Calu3 (cell line): Measurements from ENCODE around the gene ROGDI. TPM values are rescaled to one million over a fixed set of nuclear protein-coding genes. Genes with fewer than 3 reads are reported as not detected.

Source experiments
- Bru-seq: library from RNA; stranded (reverse); fragments of 400-500 nt; gene quantifications from one replicate; lab custom pipeline; 2021; lab: Mats Ljungman, UMichigan
- BruChase-seq, 2 experiments: library from RNA; stranded (reverse); fragments of 400-500 nt; gene quantifications; one replicate each; lab custom pipeline; 2021; lab: Mats Ljungman, UMichigan
- BruUV-seq: library from RNA; stranded (reverse); fragments of 400-500 nt; replicated peaks from 2 replicates; lab custom pipeline; 2021; lab: Mats Ljungman, UMichigan
- CTCF ChIA-PET: fragments of 300-600 bp; sonication (Branson Sonifier 250); formaldehyde crosslinking; loops from one replicate; lab custom pipeline; 2022; ENCODE audit warnings: antibody characterized with exemption; lab: Charles Lee
- DNase-seq: peaks from one replicate; pipeline ENCODE4 v3.0.0; 2022
- H3K27ac Mint-ChIP-seq: one replicate; pipeline ENCODE4 v1.8.0; 2022; ENCODE audit warnings: mixed read lengths; ENCODE audit not compliant: unreplicated experiment
- H3K27me3 Mint-ChIP-seq: one replicate; pipeline ENCODE4 v1.8.0; 2022; ENCODE audit warnings: mixed read lengths; ENCODE audit not compliant: unreplicated experiment
- H3K36me3 Mint-ChIP-seq: one replicate; pipeline ENCODE4 v1.8.0; 2022; ENCODE audit warnings: mild to moderate bottlenecking, moderate library complexity, mixed read lengths; ENCODE audit not compliant: insufficient read depth, unreplicated experiment
- H3K4me1 Mint-ChIP-seq: one replicate; pipeline ENCODE4 v1.8.0; 2022; ENCODE audit warnings: mild to moderate bottlenecking, low read depth, mixed read lengths; ENCODE audit not compliant: unreplicated experiment
- H3K4me3 Mint-ChIP-seq: one replicate; pipeline ENCODE4 v1.8.0; 2022; ENCODE audit warnings: mild to moderate bottlenecking, low read depth, moderate library complexity, mixed read lengths; ENCODE audit not compliant: unreplicated experiment
- H3K9me3 Mint-ChIP-seq: one replicate; pipeline ENCODE4 v1.8.0; 2022; ENCODE audit warnings: low read depth, mixed read lengths; ENCODE audit not compliant: unreplicated experiment
- CTCF ChIP-seq: fragments of 200-600 bp; IDR thresholded peaks from one replicate; pipeline ENCODE4 v1.8.0; 2022; ENCODE audit warnings: antibody characterized with exemption; ENCODE audit not compliant: unreplicated experiment
- intact Hi-C: fragments of 100-400 bp; cut with micrococcal nuclease; formaldehyde crosslinking; loops from one replicate; pipeline ENCODE4 v1.10.0; 2022; ENCODE audit not compliant: unreplicated experiment
- long read RNA-seq: library from polyadenylated mRNA; stranded (forward); transcript quantifications from one replicate; pipeline ENCODE4 v2.0.0, GENCODE V29; 2022
- total RNA-seq: library from RNA; stranded (reverse); gene quantifications from 2 replicates; pipeline ENCODE4 v1.2.3, GENCODE V29; 2022

Gene ROGDI
- 17.9 and 20.8 TPM in 2 replicates for total RNA-seq
- Bru-seq, nascent RNA = percentile 45 among the genes with signal in this experiment
- BruChase-seq, experiment 1, labeled RNA remaining after a 6-hour chase = percentile 52 among the genes with signal in this experiment
- BruChase-seq, experiment 2, labeled RNA remaining after a 2-hour chase = percentile 49 among the genes with signal in this experiment
- long read RNA-seq, transcript ROGDI-201 (11 exons, 1,735 nt) = major isoform, 34 of 49 reads
- long read RNA-seq, partial matches to known transcripts = 2 of 49 reads
- long read RNA-seq, other reads (novel, unspliced or antisense) = 13 of 49 reads

GRCh38 chr16:4801962-4802658 is at the start of gene ROGDI:
Gene ROGDI (minus strand): TSS chr16:4802633. CDS start chr16:4802571, 62 bp downstream.
- intact Hi-C loops = loop anchor here (2.0 kb wide), 1 partner anchor 155 kb away; no protein-coding TSS in a partner anchor
- no peaks in the 10 kb centered on the region for H3K27me3 Mint-ChIP-seq
- peaks cover 9% of the 10 kb centered on the region for H3K4me1 Mint-ChIP-seq
- TF ChIP-seq CTCF = no peak
- BruUV-seq = no TSS peak
- peak within 1 kb of the TSS; percentile 90 for H3K27ac Mint-ChIP-seq
- DNase-seq = peak; percentile 92
- H3K4me3 Mint-ChIP-seq = peak within 1 kb of the TSS; percentile 82
- H3K9me3 Mint-ChIP-seq = no peaks in the 10 kb centered on the region
- CTCF ChIA-PET = no interaction called here
- peaks cover 90% of the 10 kb centered on the region for H3K36me3 Mint-ChIP-seq

- H3K9me3 Mint-ChIP-seq = no peaks in the 10 kb centered on the region
- CTCF ChIA-PET = interaction anchor here (0.6 to 1.2 kb wide), 2 partner anchors 12 to 137 kb away, joined by 3 read pairs; no protein-coding TSS in a partner anchor
- TF ChIP-seq CTCF = no peak
Observed at GRCh38 chr16:4850211-4850610, 47.8 kb upstream of the ROGDI start.

GRCh38 chr16:4847774-4848587 is 45.5 kb upstream of the ROGDI start:
- H3K36me3 Mint-ChIP-seq = peaks cover 68% of the 10 kb centered on the region
- TF ChIP-seq CTCF = no peak
- CTCF ChIA-PET = interaction anchor here (1.2 to 1.7 kb wide), 2 partner anchors 95 to 110 kb away, joined by 3 to 6 read pairs; partner anchors contain the start of gene SEC14L5
- peak overlapping the region; percentile 80 for H3K27ac Mint-ChIP-seq
- H3K9me3 Mint-ChIP-seq = no peaks in the 10 kb centered on the region
- peak; percentile 59 for DNase-seq
- BruUV-seq = no TSS peak
- H3K4me3 Mint-ChIP-seq = peak overlapping the region; percentile 100
- peaks cover 43% of the 10 kb centered on the region for H3K4me1 Mint-ChIP-seq
- intact Hi-C loops = loop anchor here (1.0 kb wide), 1 partner anchor 108 kb away; no protein-coding TSS in a partner anchor
- no peaks in the 10 kb centered on the region for H3K27me3 Mint-ChIP-seq

More at GRCh38 chr16:4850211-4850610, 47.8 kb upstream of the ROGDI start:
- Mint-ChIP-seq H3K27me3 (no peaks in the 10 kb centered on the region), H3K4me3 (peak overlapping the region; percentile 100), H3K27ac (no peak overlapping the region), H3K36me3 (peaks cover 70% of the 10 kb centered on the region), H3K4me1 (peaks cover 41% of the 10 kb centered on the region)
- intact Hi-C loops = loop anchor here (2.0 kb wide), 1 partner anchor 33 kb away; no protein-coding TSS in a partner anchor
- DNase-seq = no peak
- no TSS peak for BruUV-seq
